CD8-positive, alpha-beta memory T cell (primary cell): ENCODE results near the gene GTF2A2. TPM values are rescaled to one million over a fixed set of nuclear protein-coding genes. Genes with fewer than 3 reads are reported as not detected.
"Not testable (repeated sequence)": the region's sequence is repeated elsewhere in the genome, so short reads cannot be mapped to it uniquely, and the experiment has no call there.

Experiments
- CTCF ChIA-PET: fragments of 350-600 bp; sonication (Branson Sonifier 250); formaldehyde crosslinking; loops from one replicate; lab custom pipeline; 2021; ENCODE audit warnings: antibody characterized with exemption; lab: Charles Lee
- POLR2A ChIA-PET: fragments of 350-600 bp; sonication (Branson Sonifier 250); formaldehyde crosslinking; loops from one replicate; lab custom pipeline; 2021; ENCODE audit warnings: antibody characterized with exemption; lab: Charles Lee
- DNase-seq, 5 donors: peaks; one replicate each; pipeline versions ENCODE4 v3.0.0 to v3.0.0-alpha.2; 2020 to 2022; ENCODE audit warnings: mixed read lengths in 1 of 5
- H3K27ac ChIP-seq: one replicate; pipeline ENCODE4 v1.7.0; 2013; ENCODE audit warnings: low read depth, mild to moderate bottlenecking, low read length, moderate library complexity
- H3K27me3 ChIP-seq: 2 replicates; pipeline ENCODE4 v1.7.0; 2013; ENCODE audit warnings: low read length, mild to moderate bottlenecking; ENCODE audit not compliant: insufficient read depth, poor library complexity, severe bottlenecking
- H3K36me3 ChIP-seq: 2 replicates; pipeline ENCODE4 v1.7.0; 2013; ENCODE audit warnings: mild to moderate bottlenecking, low read length, moderate library complexity; ENCODE audit not compliant: insufficient read depth
- H3K4me1 ChIP-seq: 2 replicates; pipeline ENCODE4 v1.7.0; 2013; ENCODE audit warnings: mild to moderate bottlenecking, low read length, moderate library complexity; ENCODE audit not compliant: insufficient read depth
- H3K4me3 ChIP-seq: 2 replicates; pipeline ENCODE4 v1.7.0; 2013; ENCODE audit warnings: mild to moderate bottlenecking, low read length
- H3K9me3 ChIP-seq: 2 replicates; pipeline ENCODE4 v1.7.0; 2013; ENCODE audit warnings: mild to moderate bottlenecking, low read length
- H3K27ac Mint-ChIP-seq, 8 donors: one replicate each; pipeline ENCODE4 v1.8.0; 2020 to 2021; ENCODE audit warnings: mixed read lengths in 8 of 8, mild to moderate bottlenecking in 6 of 8, inconsistent platforms in 3 of 8, moderate library complexity in 3 of 8
- H3K27me3 Mint-ChIP-seq, 2 donors: one replicate each; pipeline ENCODE4 v1.8.0; 2020 to 2021; ENCODE audit warnings: mixed read lengths in 2 of 2, mild to moderate bottlenecking in 1 of 2, moderate library complexity in 1 of 2
- H3K36me3 Mint-ChIP-seq, 3 donors: one replicate each; pipeline ENCODE4 v1.8.0; 2020 to 2021; ENCODE audit warnings: mixed read lengths in 3 of 3, inconsistent platforms in 1 of 3, mild to moderate bottlenecking in 1 of 3
- H3K4me1 Mint-ChIP-seq, 3 donors: one replicate each; pipeline ENCODE4 v1.8.0; 2020 to 2021; ENCODE audit warnings: mixed read lengths in 3 of 3, inconsistent platforms in 1 of 3, mild to moderate bottlenecking in 1 of 3
- H3K4me3 Mint-ChIP-seq, 7 donors: one replicate each; pipeline ENCODE4 v1.8.0; 2020 to 2021; ENCODE audit warnings: mixed read lengths in 7 of 7, mild to moderate bottlenecking in 6 of 7, moderate library complexity in 4 of 7, inconsistent platforms in 2 of 7
- H3K9me3 Mint-ChIP-seq, 5 donors: one replicate each; pipeline ENCODE4 v1.8.0; 2020 to 2022; ENCODE audit warnings: mixed read lengths in 5 of 5, mild to moderate bottlenecking in 3 of 5, moderate library complexity in 2 of 5, inconsistent platforms in 1 of 5
- polyA plus RNA-seq: library from polyadenylated mRNA; unstranded; fragments of 300-500 nt; fragmentation: Illumina TruSeq; gene quantifications from one replicate; pipeline ENCODE4 v1.2.3, GENCODE V29; 2021
- total RNA-seq, 2 experiments: library from RNA; stranded (reverse); gene quantifications; one replicate each; pipeline ENCODE4 v1.2.3, GENCODE V29; 2021

Gene GTF2A2
- total and polyA plus RNA-seq, 3 experiments from 2014 or later, result 134 to 230 (median 228) TPM

- Histone ChIP-seq H3K36me3 (peaks cover 7% of the 10 kb centered on the region), H3K27ac (no peak overlapping the region), H3K4me3 (no peak overlapping the region), H3K4me1 (no peaks in the 10 kb centered on the region), H3K9me3 (no peaks in the 10 kb centered on the region), H3K27me3 (no peaks in the 10 kb centered on the region)
- Mint-ChIP-seq H3K36me3 (peaks cover 0 to 58% (median 8%) of the 10 kb centered on the region in 3 donors), H3K27me3 (no peaks in the 10 kb centered on the region), H3K4me3 (no peak overlapping the region), H3K27ac (peak overlapping the region in 2 of 8 donors; percentile 0 to 77), H3K4me1 (peaks cover 1 to 15% (median 3%) of the 10 kb centered on the region in 3 donors), H3K9me3 (no peaks in the 10 kb centered on the region)
- no peak for DNase-seq
- ChIA-PET CTCF (interaction anchor here (1.4 kb wide), 1 partner anchor 10 kb away, joined by 3 read pairs; no protein-coding TSS in a partner anchor), POLR2A (interaction anchor here (0.9 kb wide), 1 partner anchor 13 kb away, joined by 3 read pairs; the partner anchor contains the start of gene GTF2A2)
Measured at GRCh38 chr15:59644756-59645155, 12.6 kb downstream of the GTF2A2 start.

DNA sequence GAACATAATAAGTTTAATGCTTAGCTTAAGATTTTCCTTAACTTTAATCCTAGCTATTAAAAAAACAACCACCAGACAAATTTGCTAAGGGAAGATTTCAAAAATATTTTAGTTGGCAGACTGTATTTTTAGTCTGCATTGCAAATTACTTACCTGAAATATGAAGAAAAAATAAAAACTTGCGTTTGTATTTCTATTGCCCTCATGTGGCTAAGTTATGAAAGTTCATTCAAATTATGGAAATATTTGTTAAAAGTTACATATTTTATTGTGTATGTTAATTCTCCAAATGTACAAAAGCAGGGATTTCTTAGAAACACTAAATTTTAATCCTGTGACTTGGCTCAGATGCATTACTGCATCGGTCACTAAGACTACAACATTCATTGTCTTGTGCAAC, 15.0 kb downstream of the GTF2A2 start:
- H3K36me3 ChIP-seq, result peaks cover 3% of the 10 kb centered on the region
- Mint-ChIP-seq H3K36me3 (peaks cover 5 to 62% (median 14%) of the 10 kb centered on the region in 3 donors), H3K9me3 (no peaks in the 10 kb centered on the region), H3K27me3 (no peaks in the 10 kb centered on the region), H3K4me3 (no peak overlapping the region), H3K4me1 (peaks cover 1 to 11% (median 3%) of the 10 kb centered on the region in 3 donors), H3K27ac (peak overlapping the region in 1 of 8 donors; percentile 15)
- H3K4me1 ChIP-seq, result no peaks in the 10 kb centered on the region
- ChIA-PET CTCF (interaction anchor here (1.1 kb wide), 1 partner anchor 15 kb away, joined by 3 read pairs; the partner anchor contains the start of gene GTF2A2), POLR2A (no interaction called here)
- DNase-seq, result no peak
- H3K27me3 ChIP-seq, result no peaks in the 10 kb centered on the region
- H3K9me3 ChIP-seq, result no peaks in the 10 kb centered on the region
- H3K4me3 ChIP-seq, result no peak overlapping the region
- H3K27ac ChIP-seq, result no peak overlapping the region

GRCh38 chr15:59637507-59637906, 19.8 kb downstream of the GTF2A2 start:
- peak overlapping the region in 3 of 8 donors; percentile 4 to 17 (median 6) for H3K27ac Mint-ChIP-seq
- DNase-seq, H3K27me3 Mint-ChIP-seq, CTCF ChIA-PET, H3K27ac ChIP-seq, H3K4me3 Mint-ChIP-seq, H3K4me1 Mint-ChIP-seq, H3K36me3 ChIP-seq, H3K27me3 ChIP-seq, H3K4me3 ChIP-seq, H3K4me1 ChIP-seq, H3K9me3 Mint-ChIP-seq, POLR2A ChIA-PET, H3K9me3 ChIP-seq: not testable (repeated sequence)
- H3K36me3 Mint-ChIP-seq, result peaks cover 5 to 51% (median 14%) of the 10 kb centered on the region in 3 donors

- H3K27ac ChIP-seq, result no peak overlapping the region
- no peak overlapping the region for H3K4me3 ChIP-seq
- peaks cover 9 to 12% of the 10 kb centered on the region in 2 donors for H3K27me3 Mint-ChIP-seq
- DNase-seq, result no peak
- H3K36me3 Mint-ChIP-seq, result peaks cover 5 to 43% (median 13%) of the 10 kb centered on the region in 3 donors
- H3K27ac Mint-ChIP-seq, result no peak overlapping the region
- no peaks in the 10 kb centered on the region for H3K9me3 ChIP-seq
- POLR2A ChIA-PET, result no interaction called here
- H3K4me1 Mint-ChIP-seq, result no peaks in the 10 kb centered on the region
- no peaks in the 10 kb centered on the region for H3K36me3 ChIP-seq
- CTCF ChIA-PET, result no interaction called here
- no peaks in the 10 kb centered on the region for H3K9me3 Mint-ChIP-seq
- H3K4me1 ChIP-seq, result no peaks in the 10 kb centered on the region
- no peak overlapping the region for H3K4me3 Mint-ChIP-seq
- H3K27me3 ChIP-seq, result no peaks in the 10 kb centered on the region
Measured at GRCh38 chr15:59636184-59636583, 21.1 kb downstream of the GTF2A2 start.

- no peaks in the 10 kb centered on the region for H3K27me3 ChIP-seq
- POLR2A ChIA-PET, result no interaction called here
- no peaks in the 10 kb centered on the region for H3K4me1 ChIP-seq
- no peaks in the 10 kb centered on the region for H3K4me1 Mint-ChIP-seq
- no peaks in the 10 kb centered on the region for H3K36me3 ChIP-seq
- H3K27ac Mint-ChIP-seq, result no peak overlapping the region
- no peaks in the 10 kb centered on the region for H3K9me3 ChIP-seq
- CTCF ChIA-PET, result no interaction called here
- H3K4me3 ChIP-seq, result no peak overlapping the region
- no peak for DNase-seq
- no peak overlapping the region for H3K4me3 Mint-ChIP-seq
- peaks cover 9 to 12% of the 10 kb centered on the region in 2 donors for H3K27me3 Mint-ChIP-seq
- peaks cover 0 to 18% (median 5%) of the 10 kb centered on the region in 3 donors for H3K36me3 Mint-ChIP-seq
- no peak overlapping the region for H3K27ac ChIP-seq
- no peaks in the 10 kb centered on the region for H3K9me3 Mint-ChIP-seq
Measured at GRCh38 chr15:59632714-59633113, 24.6 kb downstream of the GTF2A2 start.

DNA sequence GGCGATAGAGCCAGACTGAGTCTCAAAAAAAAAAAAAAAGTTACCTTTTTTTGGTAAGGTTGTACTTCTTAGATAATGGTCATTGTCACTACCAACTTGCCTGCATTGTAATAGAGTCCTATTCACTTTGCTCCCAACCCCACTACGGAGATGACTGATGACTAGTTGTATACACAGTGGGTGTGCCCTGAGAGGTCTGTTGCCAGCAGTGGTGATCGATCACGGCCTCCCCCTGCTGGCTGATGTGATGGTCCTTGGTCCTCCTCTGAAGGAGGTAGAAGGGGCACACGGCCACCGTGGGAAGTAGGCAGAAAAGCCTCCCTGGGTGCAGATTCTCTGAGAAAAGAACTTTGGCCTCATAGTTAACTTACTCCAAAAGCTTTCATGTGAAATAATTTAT, 35.0 kb downstream of the GTF2A2 start:
- no peaks in the 10 kb centered on the region for H3K4me1 ChIP-seq
- H3K27me3 ChIP-seq, result no peaks in the 10 kb centered on the region
- H3K9me3 ChIP-seq, result no peaks in the 10 kb centered on the region
- H3K36me3 ChIP-seq, result no peaks in the 10 kb centered on the region
- no peak overlapping the region for H3K27ac ChIP-seq
- H3K4me3 Mint-ChIP-seq, result no peak overlapping the region
- POLR2A ChIA-PET, result no interaction called here
- H3K36me3 Mint-ChIP-seq, result no peaks in the 10 kb centered on the region
- no peak overlapping the region for H3K27ac Mint-ChIP-seq
- CTCF ChIA-PET, result no interaction called here
- no peaks in the 10 kb centered on the region for H3K4me1 Mint-ChIP-seq
- no peak overlapping the region for H3K4me3 ChIP-seq
- no peak for DNase-seq
- H3K27me3 Mint-ChIP-seq, result peaks cover 15 to 27% of the 10 kb centered on the region in 2 donors
- no peaks in the 10 kb centered on the region for H3K9me3 Mint-ChIP-seq

DNA sequence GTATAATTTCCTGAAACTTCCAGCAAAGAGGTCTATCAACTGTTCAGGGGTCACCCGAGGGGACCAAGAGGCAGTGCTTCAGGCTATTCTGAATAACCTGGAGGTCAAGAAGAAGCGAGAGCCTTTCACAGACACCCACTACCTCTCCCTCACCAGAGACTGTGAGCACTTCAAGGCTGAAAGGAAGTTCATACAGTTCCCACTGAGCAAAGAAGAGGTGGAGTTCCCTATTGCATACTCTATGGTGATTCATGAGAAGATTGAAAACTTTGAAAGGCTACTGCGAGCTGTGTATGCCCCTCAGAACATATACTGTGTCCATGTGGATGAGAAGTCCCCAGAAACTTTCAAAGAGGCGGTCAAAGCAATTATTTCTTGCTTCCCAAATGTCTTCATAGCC, 38.9 kb downstream of the GTF2A2 start:
- ChIA-PET CTCF (no interaction called here), POLR2A (no interaction called here)
- no peaks in the 10 kb centered on the region for H3K36me3 Mint-ChIP-seq
- H3K9me3 Mint-ChIP-seq, result no peaks in the 10 kb centered on the region
- H3K36me3 ChIP-seq, result no peaks in the 10 kb centered on the region
- H3K27ac ChIP-seq, result no peak overlapping the region
- H3K4me3 Mint-ChIP-seq, result no peak overlapping the region
- no peaks in the 10 kb centered on the region for H3K9me3 ChIP-seq
- no peak overlapping the region for H3K27ac Mint-ChIP-seq
- H3K4me3 ChIP-seq, result no peak overlapping the region
- peaks cover 0 to 4% (median 0%) of the 10 kb centered on the region in 3 donors for H3K4me1 Mint-ChIP-seq
- peaks cover 16 to 41% of the 10 kb centered on the region in 2 donors for H3K27me3 Mint-ChIP-seq
- H3K4me1 ChIP-seq, result no peaks in the 10 kb centered on the region
- no peaks in the 10 kb centered on the region for H3K27me3 ChIP-seq
- DNase-seq, result no peak

GRCh38 chr15:59616379-59616778, 40.9 kb downstream of the GTF2A2 start:
- no peaks in the 10 kb centered on the region for H3K9me3 Mint-ChIP-seq
- H3K36me3 Mint-ChIP-seq, result no peaks in the 10 kb centered on the region
- Histone ChIP-seq H3K4me1 (no peaks in the 10 kb centered on the region), H3K27me3 (no peaks in the 10 kb centered on the region), H3K36me3 (no peaks in the 10 kb centered on the region), H3K27ac (no peak overlapping the region), H3K4me3 (no peak overlapping the region), H3K9me3 (no peaks in the 10 kb centered on the region)
- DNase-seq, result no peak
- H3K27me3 Mint-ChIP-seq, result peaks cover 13 to 38% of the 10 kb centered on the region in 2 donors
- POLR2A ChIA-PET, result no interaction called here
- no peak overlapping the region for H3K27ac Mint-ChIP-seq
- no peak overlapping the region for H3K4me3 Mint-ChIP-seq
- CTCF ChIA-PET, result no interaction called here
- H3K4me1 Mint-ChIP-seq, result peaks cover 0 to 4% (median 0%) of the 10 kb centered on the region in 3 donors
